Karpas-422 (cell line): ENCODE results near the gene LRRC25. TPM values are rescaled to one million over a fixed set of nuclear protein-coding genes. Genes with fewer than 3 reads are reported as not detected.
A peak's percentile ranks its signal among the peaks of the same experiment; 100 is the strongest.
"Not testable (repeated sequence)": the region's sequence is repeated elsewhere in the genome, so short reads cannot be mapped to it uniquely, and the experiment has no call there.

Experiments
- DNase-seq: peaks from one replicate; pipeline ENCODE4 v3.0.0-alpha.2; 2015
- H2AFZ ChIP-seq: fragments of 200-600 bp; sonication (generic); 2 replicates; pipeline ENCODE4 v1.6.1; 2014; ENCODE audit warnings: antibody characterized with exemption, low read length, mixed read lengths
- H3K27ac ChIP-seq: fragments of 200-600 bp; sonication (generic); 2 replicates; pipeline ENCODE4 v1.5.1; 2014; ENCODE audit warnings: mild to moderate bottlenecking, low read length, moderate library complexity
- H3K27me3 ChIP-seq: fragments of 200-600 bp; sonication (generic); 2 replicates; pipeline ENCODE4 v1.6.1; 2014; ENCODE audit warnings: low read length, mixed read lengths
- H3K36me3 ChIP-seq: fragments of 200-600 bp; sonication (generic); 2 replicates; pipeline ENCODE4 v1.6.1; 2014; ENCODE audit warnings: low read length, mixed read lengths; ENCODE audit not compliant: insufficient read depth
- H3K4me1 ChIP-seq: fragments of 200-600 bp; sonication (generic); 2 replicates; pipeline ENCODE4 v1.6.1; 2014; ENCODE audit warnings: mild to moderate bottlenecking, low read length, mixed read lengths
- H3K4me2 ChIP-seq: fragments of 200-600 bp; sonication (generic); 2 replicates; pipeline ENCODE4 v1.6.1; 2014; ENCODE audit warnings: low read length, low read depth, mild to moderate bottlenecking; ENCODE audit not compliant: poor library complexity, severe bottlenecking
- H3K4me3 ChIP-seq: fragments of 200-600 bp; sonication (generic); 2 replicates; pipeline ENCODE4 v1.5.1; 2014; ENCODE audit warnings: mild to moderate bottlenecking, antibody characterized with exemption, low read length, mixed read lengths
- H3K79me2 ChIP-seq: fragments of 200-600 bp; sonication (generic); 2 replicates; pipeline ENCODE4 v1.6.1; 2014; ENCODE audit warnings: mild to moderate bottlenecking, low read length, mixed read lengths
- H3K9ac ChIP-seq: fragments of 200-600 bp; sonication (generic); 2 replicates; pipeline ENCODE4 v1.6.0; 2014; ENCODE audit warnings: low read length
- H3K9me2 ChIP-seq: fragments of 200-600 bp; sonication (generic), shearing (Covaris generic); replicated peaks from 2 replicates; pipeline ENCODE4 v1.6.0; 2014; ENCODE audit warnings: mild to moderate bottlenecking, low read length, moderate library complexity; ENCODE audit not compliant: insufficient read depth
- H3K9me3 ChIP-seq: fragments of 300-700, 200-600 bp; sonication (generic); 2 replicates; pipeline ENCODE4 v1.6.1; 2014; ENCODE audit warnings: low read length, mixed read lengths
- H4K20me1 ChIP-seq: fragments of 200-600 bp; sonication (generic); 2 replicates; pipeline ENCODE4 v1.6.1; 2014; ENCODE audit warnings: mild to moderate bottlenecking, antibody characterized with exemption, low read length, low read depth; ENCODE audit not compliant: insufficient read depth
- total RNA-seq: library from RNA; depleted of rRNA; stranded (reverse); fragments of >200 nt; shearing (Covaris generic); gene quantifications from 2 replicates; pipeline ENCODE4 v1.2.3, GENCODE V29; 2014; ENCODE audit warnings: low replicate concordance

Gene LRRC25
- total RNA-seq, 1 experiment from 2014 or later = 2.2 TPM

DNA sequence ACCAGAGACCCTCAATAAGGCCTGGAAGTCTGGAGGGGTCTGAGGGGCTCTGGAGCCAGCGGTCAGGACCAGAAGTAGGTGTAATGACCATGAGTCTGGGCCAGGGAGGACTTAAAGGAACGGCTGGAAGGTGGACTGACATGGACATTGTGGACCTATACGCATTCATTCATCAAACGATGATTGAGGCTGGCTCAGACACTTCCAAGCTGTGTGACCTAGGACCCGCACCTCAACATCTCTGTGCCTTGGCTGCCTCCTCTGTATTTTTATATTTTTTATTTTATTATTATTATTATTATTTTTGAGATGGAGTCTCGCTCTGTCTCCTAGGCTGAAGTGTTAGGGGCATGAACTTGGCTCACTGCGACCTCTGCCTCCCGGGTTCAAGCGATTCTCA, 9.3 kb upstream of the LRRC25 start:
- no peak overlapping the region for H2AFZ ChIP-seq
- H3K27ac ChIP-seq = no peak overlapping the region
- H3K4me2 ChIP-seq = no peak overlapping the region
- no peak for DNase-seq
- no peaks in the 10 kb centered on the region for H3K9me2 ChIP-seq
- no peak overlapping the region for H3K9ac ChIP-seq
- H3K27me3 ChIP-seq = no peaks in the 10 kb centered on the region
- no peaks in the 10 kb centered on the region for H3K36me3 ChIP-seq
- H3K4me1 ChIP-seq = peaks cover 41% of the 10 kb centered on the region
- no peaks in the 10 kb centered on the region for H3K79me2 ChIP-seq
- H3K9me3 ChIP-seq = no peaks in the 10 kb centered on the region
- no peak overlapping the region for H3K4me3 ChIP-seq
- no peaks in the 10 kb centered on the region for H4K20me1 ChIP-seq

DNA sequence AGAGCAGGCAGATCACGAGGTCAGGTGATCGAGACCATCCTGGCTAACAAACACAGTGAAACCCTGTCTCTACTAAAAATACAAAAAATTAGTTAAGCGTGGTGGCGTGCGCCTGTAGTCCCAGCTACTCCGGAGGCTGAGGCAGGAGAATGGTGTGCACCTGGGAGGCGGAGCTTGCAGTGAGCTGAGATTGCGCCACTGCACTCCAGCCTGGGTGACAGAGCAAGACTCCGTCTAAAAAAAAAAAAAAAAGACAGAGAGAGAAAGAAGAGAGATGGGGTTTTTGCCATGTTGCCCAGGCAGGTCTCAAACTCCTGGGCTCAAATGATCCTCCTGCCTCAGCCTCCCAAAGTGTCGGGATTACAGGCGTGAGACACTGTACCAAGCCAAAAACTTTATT, 8.3 kb upstream of the LRRC25 start:
- not testable (repeated sequence) for DNase-seq, H3K9ac ChIP-seq, H3K27me3 ChIP-seq, H3K9me3 ChIP-seq, H3K27ac ChIP-seq, H3K4me2 ChIP-seq, H4K20me1 ChIP-seq, H3K36me3 ChIP-seq, H3K4me3 ChIP-seq, H3K9me2 ChIP-seq, H2AFZ ChIP-seq, H3K79me2 ChIP-seq
- peaks cover 46% of the 10 kb centered on the region for H3K4me1 ChIP-seq

DNA sequence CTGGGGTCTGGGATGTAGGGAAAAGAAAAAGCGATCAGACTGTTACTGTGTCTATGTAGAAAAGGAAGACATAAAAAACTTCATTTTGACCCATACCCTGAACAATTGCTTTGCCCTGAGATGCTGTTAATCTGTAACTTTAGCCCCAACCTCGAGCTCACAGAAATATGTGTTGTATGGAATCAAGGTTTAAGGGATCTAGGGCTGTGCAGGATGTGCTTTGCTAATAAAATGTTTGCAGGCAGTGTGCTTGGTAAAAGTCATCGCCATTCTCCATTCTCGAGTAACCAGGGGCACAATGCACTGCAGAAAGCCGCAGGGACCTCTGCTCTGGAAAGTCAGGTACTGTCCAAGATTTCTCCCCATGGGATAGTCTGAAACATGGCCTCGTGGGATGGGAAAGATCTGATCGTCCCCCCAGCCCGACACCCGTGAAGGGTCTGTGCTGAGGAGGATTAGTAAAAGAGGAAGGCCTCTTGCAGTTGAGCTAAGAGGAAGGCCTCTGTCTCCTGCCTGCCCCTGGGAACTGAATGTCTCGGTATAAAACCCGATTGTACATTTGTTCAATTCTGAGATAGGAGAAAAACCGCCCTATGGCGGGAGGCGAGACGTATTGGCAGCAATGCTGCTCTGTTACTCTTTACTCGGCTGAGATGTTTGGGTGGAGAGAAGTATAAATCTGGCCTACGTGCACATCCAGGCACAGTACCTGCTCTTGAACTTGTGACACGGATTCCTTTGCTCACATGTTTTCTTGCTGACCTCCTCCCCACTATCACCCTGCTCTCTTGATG, 5.2 kb upstream of the LRRC25 start:
- not testable (repeated sequence) for H3K27me3 ChIP-seq, H3K36me3 ChIP-seq, H4K20me1 ChIP-seq, H3K9me2 ChIP-seq, H3K79me2 ChIP-seq, H3K9me3 ChIP-seq
- H3K27ac ChIP-seq = peak overlapping the region; percentile 91
- peak overlapping the region; percentile 73 for H3K9ac ChIP-seq
- peak overlapping the region; percentile 49 for H3K4me3 ChIP-seq
- H2AFZ ChIP-seq = peak overlapping the region; percentile 5; the same call in 1 of the 2 replicates
- H3K4me2 ChIP-seq = peak overlapping the region; percentile 71
- DNase-seq = peak; percentile 63
- peaks cover 35% of the 10 kb centered on the region for H3K4me1 ChIP-seq

DNA sequence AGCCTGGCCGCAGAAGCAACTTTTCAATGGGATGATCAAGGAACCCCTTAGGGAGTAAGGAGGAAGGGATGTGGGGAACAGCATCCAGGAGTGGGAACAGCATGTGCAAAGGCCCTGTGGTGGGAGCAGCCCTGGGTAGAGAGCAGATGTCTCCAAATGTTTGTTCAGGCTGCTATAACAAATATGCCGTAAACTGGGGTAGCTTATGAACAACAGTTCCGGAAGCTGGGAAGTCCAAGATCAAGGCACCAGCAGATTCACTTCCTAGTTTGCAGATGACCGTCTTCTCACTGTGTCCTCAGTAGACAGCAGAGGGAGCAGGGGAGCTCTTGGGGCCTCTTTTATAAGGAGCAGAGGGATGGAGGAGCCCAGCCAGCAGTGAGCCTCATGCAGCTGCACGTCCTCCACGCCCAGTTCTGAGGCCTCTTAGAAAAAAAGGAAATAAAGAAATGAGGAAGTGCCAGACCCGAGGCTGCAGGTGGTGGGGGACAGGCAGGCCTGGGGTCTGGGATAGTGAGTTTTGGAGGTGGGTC, 4.2 kb upstream of the LRRC25 start:
- Histone ChIP-seq H3K36me3 (no peaks in the 10 kb centered on the region), H4K20me1 (no peaks in the 10 kb centered on the region), H3K79me2 (no peaks in the 10 kb centered on the region), H3K4me2 (peak overlapping the region; percentile 71), H3K9me3 (no peaks in the 10 kb centered on the region), H3K4me3 (peak overlapping the region; percentile 49), H3K4me1 (peaks cover 41% of the 10 kb centered on the region), H3K27me3 (no peaks in the 10 kb centered on the region), H2AFZ (no peak overlapping the region), H3K9ac (peak overlapping the region; percentile 73), H3K9me2 (no peaks in the 10 kb centered on the region), H3K27ac (peak overlapping the region; percentile 91)
- DNase-seq = peak; percentile 91

DNA sequence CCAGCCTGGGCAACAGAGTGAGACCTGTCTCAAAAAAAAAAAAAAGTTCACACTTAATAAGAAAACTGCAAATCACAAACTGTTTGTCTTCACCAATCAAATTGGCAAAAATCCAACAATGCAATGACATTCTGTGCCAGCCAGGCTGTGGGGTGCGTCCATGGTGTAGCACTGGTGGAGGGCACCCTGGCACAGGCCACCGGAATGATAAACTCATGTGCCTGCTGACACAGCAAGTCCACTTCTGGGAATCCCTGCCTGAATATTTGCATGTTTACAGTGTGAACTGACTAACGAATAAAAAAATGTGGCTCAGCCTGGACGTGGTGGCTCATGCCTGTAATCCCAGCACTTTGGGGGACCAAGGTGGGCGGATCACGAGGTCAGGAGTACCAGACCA, 1.6 kb upstream of the LRRC25 start:
- no peak for DNase-seq
- Histone ChIP-seq H3K9ac (no peak overlapping the region), H3K79me2 (no peaks in the 10 kb centered on the region), H3K27me3 (no peaks in the 10 kb centered on the region), H3K4me3 (no peak overlapping the region), H3K36me3 (no peaks in the 10 kb centered on the region), H3K4me1 (peaks cover 40% of the 10 kb centered on the region), H3K9me3 (no peaks in the 10 kb centered on the region), H3K4me2 (no peak overlapping the region), H3K9me2 (no peaks in the 10 kb centered on the region), H2AFZ (no peak overlapping the region), H3K27ac (no peak overlapping the region), H4K20me1 (no peaks in the 10 kb centered on the region)

DNA sequence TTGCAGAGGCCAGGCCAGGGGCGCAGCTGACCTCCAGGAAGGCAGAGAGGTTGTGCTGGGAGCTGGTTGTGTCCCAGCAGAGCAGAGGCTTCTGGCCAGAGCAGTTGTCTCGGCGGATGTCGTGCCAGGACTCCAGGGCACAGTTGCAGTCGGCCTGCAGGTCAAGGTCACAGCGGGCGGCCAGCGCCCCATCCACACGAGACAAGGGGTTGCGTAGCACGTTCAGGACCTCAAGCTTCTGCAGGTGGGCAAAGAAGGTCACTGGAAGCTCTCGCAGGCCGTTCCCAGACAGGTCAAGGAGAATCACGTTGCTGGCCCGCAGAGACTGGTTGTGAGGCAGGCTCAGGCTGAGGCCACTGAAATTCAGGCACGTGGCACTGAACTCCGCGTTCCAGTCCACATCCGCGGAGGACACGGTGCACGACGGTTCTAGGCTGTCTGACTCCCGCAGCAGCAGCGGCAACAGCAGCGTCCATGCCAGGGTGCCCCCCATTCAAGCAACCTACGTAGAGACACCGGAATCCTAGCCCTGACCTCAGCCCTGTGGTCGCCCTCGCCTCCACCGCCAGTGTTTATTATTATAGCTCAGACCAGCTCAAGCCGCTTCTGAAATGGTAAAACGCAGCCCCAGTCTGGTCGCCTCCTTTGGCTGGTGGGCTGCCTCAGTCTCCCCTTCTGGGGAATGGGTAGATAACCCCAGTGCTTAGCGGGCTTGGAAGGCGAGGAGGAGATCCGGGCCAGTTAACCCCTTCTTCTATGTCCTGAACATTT, 766 bp downstream of the LRRC25 start:
- DNase-seq = no peak
- H3K9me2 ChIP-seq = no peaks in the 10 kb centered on the region
- no peaks in the 10 kb centered on the region; the same call in 1 of the 2 replicates for H4K20me1 ChIP-seq
- H3K27ac ChIP-seq = no peak overlapping the region
- H2AFZ ChIP-seq = no peak overlapping the region
- H3K36me3 ChIP-seq = no peaks in the 10 kb centered on the region
- no peaks in the 10 kb centered on the region for H3K79me2 ChIP-seq
- H3K9ac ChIP-seq = no peak overlapping the region
- H3K4me2 ChIP-seq = no peak overlapping the region
- no peaks in the 10 kb centered on the region for H3K9me3 ChIP-seq
- no peak overlapping the region for H3K4me3 ChIP-seq
- no peaks in the 10 kb centered on the region for H3K27me3 ChIP-seq
- peaks cover 31% of the 10 kb centered on the region for H3K4me1 ChIP-seq

DNA sequence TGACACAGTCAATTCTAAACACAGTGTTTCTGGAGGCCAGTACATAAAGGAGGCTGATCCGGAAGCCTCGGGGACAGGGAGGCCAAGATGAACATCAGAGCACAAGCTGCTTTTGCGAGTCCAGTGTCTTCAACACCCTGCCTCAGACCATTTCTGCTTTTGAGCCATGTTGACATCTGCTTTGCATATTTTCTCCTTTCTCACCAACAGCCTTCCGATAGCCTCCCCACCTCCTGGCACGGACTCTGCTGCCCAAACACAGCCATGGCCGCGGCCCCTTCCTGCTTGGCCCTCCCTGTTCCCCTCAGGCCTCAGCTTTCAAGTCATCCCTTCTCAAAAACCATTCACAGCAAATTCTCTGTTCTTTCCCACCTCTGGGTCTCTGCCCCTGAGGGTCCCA, 3.6 kb downstream of the LRRC25 start:
- Histone ChIP-seq H3K9ac (no peak overlapping the region), H3K27ac (no peak overlapping the region), H3K9me2 (no peaks in the 10 kb centered on the region), H3K4me3 (no peak overlapping the region), H3K4me2 (no peak overlapping the region), H3K36me3 (no peaks in the 10 kb centered on the region), H4K20me1 (no peaks in the 10 kb centered on the region; the same call in 1 of the 2 replicates), H3K27me3 (no peaks in the 10 kb centered on the region; the same call in 1 of the 2 replicates), H3K79me2 (no peaks in the 10 kb centered on the region), H3K4me1 (peaks cover 27% of the 10 kb centered on the region), H2AFZ (no peak overlapping the region), H3K9me3 (no peaks in the 10 kb centered on the region)
- DNase-seq = no peak

DNA sequence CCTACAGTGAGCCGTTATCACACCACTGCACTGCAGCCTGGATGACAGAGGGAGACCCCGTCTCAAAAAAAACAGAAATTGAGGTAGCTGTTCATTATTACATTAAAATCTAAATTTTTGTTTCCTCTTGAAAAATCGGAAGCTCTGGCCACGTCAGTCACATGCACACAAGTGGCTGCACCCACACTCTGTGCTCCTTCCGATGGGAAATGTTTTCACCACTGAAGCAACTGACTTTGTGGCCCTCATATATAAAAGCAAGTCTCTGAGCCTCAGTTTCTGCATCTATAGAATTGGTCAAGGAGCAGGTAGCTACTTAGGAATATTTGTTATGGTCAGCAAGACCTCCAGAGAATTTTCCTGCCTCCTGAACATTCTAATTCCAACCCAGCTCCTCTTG, 4.5 kb downstream of the LRRC25 start:
- no peak overlapping the region for H3K4me3 ChIP-seq
- no peaks in the 10 kb centered on the region; the same call in 1 of the 2 replicates for H3K27me3 ChIP-seq
- H4K20me1 ChIP-seq = no peaks in the 10 kb centered on the region; the same call in 1 of the 2 replicates
- peak overlapping the region; percentile 15 for H3K4me2 ChIP-seq
- H3K9ac ChIP-seq = no peak overlapping the region
- H3K4me1 ChIP-seq = peaks cover 31% of the 10 kb centered on the region
- H3K36me3 ChIP-seq = no peaks in the 10 kb centered on the region
- no peaks in the 10 kb centered on the region for H3K9me2 ChIP-seq
- no peak overlapping the region for H3K27ac ChIP-seq
- no peak for DNase-seq
- no peaks in the 10 kb centered on the region for H3K79me2 ChIP-seq
- H2AFZ ChIP-seq = no peak overlapping the region
- no peaks in the 10 kb centered on the region for H3K9me3 ChIP-seq
